ENCODE results near the gene REELD1.

The REELD1 gene

DNA sequence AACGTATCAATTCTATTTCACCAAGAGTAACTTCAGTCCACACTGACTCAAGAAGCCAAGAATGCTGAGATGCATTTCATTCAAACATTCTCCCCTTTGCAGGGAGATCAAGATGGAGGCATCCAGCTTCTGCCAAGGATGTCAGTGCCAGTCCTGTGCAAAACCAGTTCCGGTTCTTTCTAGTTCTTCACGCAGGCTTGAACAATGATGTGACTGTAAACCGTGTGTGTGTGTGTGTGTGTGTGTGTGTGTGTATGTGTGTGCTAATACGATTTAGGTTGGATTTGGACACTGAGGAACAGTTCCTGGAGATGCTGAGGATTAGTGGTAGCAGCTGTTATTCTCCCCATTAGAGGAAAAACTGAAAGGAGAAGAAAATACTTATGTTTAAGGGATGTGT is at the start of gene REELD1:
TSS of gene REELD1 (plus strand) at position 301 of the 400 bp plus-strand sequence. CDS start 2,415 bp downstream, outside the sequence.
- Histone ChIP-seq H2AFZ (no peak within 1 kb of the TSS), H3K79me2 (no peaks in the 10 kb centered on the region), H3K4me1 (no peaks in the 10 kb centered on the region), H3K9me3 (ENCODE audit: control insufficient read depth, low read length) (no peaks in the 10 kb centered on the region), H3K27me3 (ENCODE audit: control insufficient read depth, insufficient read depth, low read length) (no peaks in the 10 kb centered on the region), H3K27ac (no peak within 1 kb of the TSS), H3K9ac (no peak within 1 kb of the TSS), H3K36me3 (ENCODE audit: control insufficient read depth, insufficient read depth, low read length) (no peaks in the 10 kb centered on the region), H3K4me2 (ENCODE audit: low read length) (no peak within 1 kb of the TSS), H3K4me3 (ENCODE audit: low read depth, low read length) (no peak within 1 kb of the TSS)
- TF ChIP-seq, protein P1, sequence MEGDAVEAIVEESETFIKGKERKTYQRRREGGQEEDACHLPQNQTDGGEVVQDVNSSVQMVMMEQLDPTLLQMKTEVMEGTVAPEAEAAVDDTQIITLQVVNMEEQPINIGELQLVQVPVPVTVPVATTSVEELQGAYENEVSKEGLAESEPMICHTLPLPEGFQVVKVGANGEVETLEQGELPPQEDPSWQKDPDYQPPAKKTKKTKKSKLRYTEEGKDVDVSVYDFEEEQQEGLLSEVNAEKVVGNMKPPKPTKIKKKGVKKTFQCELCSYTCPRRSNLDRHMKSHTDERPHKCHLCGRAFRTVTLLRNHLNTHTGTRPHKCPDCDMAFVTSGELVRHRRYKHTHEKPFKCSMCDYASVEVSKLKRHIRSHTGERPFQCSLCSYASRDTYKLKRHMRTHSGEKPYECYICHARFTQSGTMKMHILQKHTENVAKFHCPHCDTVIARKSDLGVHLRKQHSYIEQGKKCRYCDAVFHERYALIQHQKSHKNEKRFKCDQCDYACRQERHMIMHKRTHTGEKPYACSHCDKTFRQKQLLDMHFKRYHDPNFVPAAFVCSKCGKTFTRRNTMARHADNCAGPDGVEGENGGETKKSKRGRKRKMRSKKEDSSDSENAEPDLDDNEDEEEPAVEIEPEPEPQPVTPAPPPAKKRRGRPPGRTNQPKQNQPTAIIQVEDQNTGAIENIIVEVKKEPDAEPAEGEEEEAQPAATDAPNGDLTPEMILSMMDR (IDR thresholded peaks at IDR 0.05): no peak

DNA sequence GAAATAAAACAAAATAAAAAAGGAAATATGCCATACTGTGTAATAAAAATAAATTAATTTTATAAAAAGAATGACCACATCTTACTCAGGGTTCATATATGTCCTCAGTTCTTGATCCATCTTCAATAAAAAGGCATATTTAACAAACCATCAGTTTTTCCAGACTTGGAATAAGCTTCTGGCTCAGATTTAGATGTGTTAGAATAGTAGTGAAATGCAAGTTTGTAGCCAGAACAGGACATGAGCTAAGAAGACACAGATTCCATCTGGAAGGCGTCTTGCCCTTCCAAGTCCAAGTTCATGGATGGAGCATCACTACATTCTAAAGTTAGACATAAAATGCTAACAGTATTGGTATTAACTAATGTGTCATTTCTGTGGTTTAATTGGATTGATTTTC is 49.1 kb upstream of the REELD1 start:
- Histone ChIP-seq H3K36me3 (ENCODE audit: control insufficient read depth, insufficient read depth, low read length) (no peaks in the 10 kb centered on the region), H3K9ac (no peak overlapping the region), H2AFZ (no peak overlapping the region), H3K9me3 (ENCODE audit: control insufficient read depth, low read length) (no peaks in the 10 kb centered on the region), H3K27ac (no peak overlapping the region), H3K4me2 (ENCODE audit: low read length) (no peak overlapping the region), H3K79me2 (no peaks in the 10 kb centered on the region), H3K4me1 (no peaks in the 10 kb centered on the region), H3K27me3 (ENCODE audit: control insufficient read depth, insufficient read depth, low read length) (no peaks in the 10 kb centered on the region), H3K4me3 (ENCODE audit: low read depth, low read length) (no peak overlapping the region)
- TF ChIP-seq, protein P1 (IDR thresholded peaks at IDR 0.05): no peak

DNA sequence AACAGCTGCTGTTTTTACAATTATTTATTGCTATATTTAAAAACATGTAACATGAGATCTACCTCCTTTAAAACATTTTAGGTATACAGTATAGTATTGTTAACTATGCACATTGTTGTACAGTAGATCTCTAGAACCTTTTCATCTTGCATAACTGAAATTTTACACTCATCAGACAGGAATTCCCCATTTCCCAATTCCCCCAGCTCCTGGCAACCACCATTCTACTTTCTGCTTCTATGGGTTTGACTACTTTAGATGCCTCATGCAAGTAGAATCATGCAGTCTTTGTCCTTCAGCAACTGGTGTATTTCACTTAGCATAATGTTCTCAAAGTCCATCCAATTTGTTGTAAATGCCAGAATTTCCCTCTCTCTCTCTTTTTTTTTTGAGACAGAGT is 48.5 kb upstream of the REELD1 start:
- TF ChIP-seq, protein P1 (IDR thresholded peaks at IDR 0.05): no peak
- H3K4me1 ChIP-seq: no peaks in the 10 kb centered on the region
- no peaks in the 10 kb centered on the region for H3K79me2 ChIP-seq
- no peaks in the 10 kb centered on the region for H3K27me3 ChIP-seq (ENCODE audit: control insufficient read depth, insufficient read depth, low read length)
- H3K9ac ChIP-seq: no peak overlapping the region
- no peaks in the 10 kb centered on the region for H3K9me3 ChIP-seq (ENCODE audit: control insufficient read depth, low read length)
- H3K4me2 ChIP-seq (ENCODE audit: low read length): no peak overlapping the region
- no peaks in the 10 kb centered on the region for H3K36me3 ChIP-seq (ENCODE audit: control insufficient read depth, insufficient read depth, low read length)
- H3K4me3 ChIP-seq (ENCODE audit: low read depth, low read length): no peak overlapping the region
- H2AFZ ChIP-seq: no peak overlapping the region
- H3K27ac ChIP-seq: no peak overlapping the region

DNA sequence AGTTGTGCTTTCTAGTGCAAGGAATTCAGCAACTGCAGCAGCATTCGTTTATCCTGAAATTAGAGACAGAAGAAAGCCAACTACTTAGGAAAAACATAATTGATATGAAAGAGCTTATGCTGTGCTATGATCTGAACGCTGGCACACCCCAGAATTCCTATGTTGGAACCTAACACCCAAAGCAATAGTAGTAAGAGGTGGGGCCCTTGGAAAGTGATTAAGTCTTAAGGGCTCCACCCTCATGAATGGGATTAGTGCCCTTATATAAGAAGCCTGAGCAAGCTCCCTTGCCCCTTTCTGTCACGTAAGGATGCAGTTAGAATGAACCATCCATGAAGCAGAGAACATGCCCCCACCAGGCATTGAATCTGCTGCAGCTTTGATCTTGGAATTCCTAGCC is 44.2 kb upstream of the REELD1 start:
- Histone ChIP-seq H3K4me1 (no peaks in the 10 kb centered on the region), H3K4me2 (ENCODE audit: low read length) (no peak overlapping the region), H2AFZ (no peak overlapping the region), H3K4me3 (ENCODE audit: low read depth, low read length) (no peak overlapping the region), H3K27me3 (ENCODE audit: control insufficient read depth, insufficient read depth, low read length) (no peaks in the 10 kb centered on the region), H3K9ac (no peak overlapping the region), H3K27ac (no peak overlapping the region), H3K36me3 (ENCODE audit: control insufficient read depth, insufficient read depth, low read length) (no peaks in the 10 kb centered on the region), H3K79me2 (no peaks in the 10 kb centered on the region), H3K9me3 (ENCODE audit: control insufficient read depth, low read length) (no peaks in the 10 kb centered on the region)
- TF ChIP-seq, protein P1 (IDR thresholded peaks at IDR 0.05): no peak
